KOPT-K1 (cell line): ENCODE data around the gene METTL24.
"Not testable (repeated sequence)": the region's sequence is repeated elsewhere in the genome, so short reads cannot be mapped to it uniquely, and the experiment has no call there.

Experiments used
- H3K27ac ChIP-seq: fragments of 200-600 bp; sonication (generic); 2 replicates; pipeline ENCODE4 v1.5.1; 2016; ENCODE audit warnings: antibody characterized with exemption, mild to moderate bottlenecking, low read depth, low read length; ENCODE audit not compliant: poor library complexity, severe bottlenecking
- H3K36me3 ChIP-seq: fragments of 200-600 bp; sonication (generic); 2 replicates; pipeline ENCODE4 v1.5.1; 2017; ENCODE audit warnings: antibody characterized with exemption, mild to moderate bottlenecking, low read length, moderate library complexity; ENCODE audit not compliant: insufficient read depth
- H3K9me3 ChIP-seq: fragments of 200-600 bp; sonication (generic); 2 replicates; pipeline ENCODE4 v1.5.1; 2017; ENCODE audit warnings: antibody characterized with exemption, low read length, mild to moderate bottlenecking; ENCODE audit not compliant: insufficient read depth, poor library complexity, severe bottlenecking

The METTL24 gene

GRCh38 chr6:110287462-110288341 is 70.4 kb downstream of the METTL24 start:
- Histone ChIP-seq H3K36me3 (no peaks in the 10 kb centered on the region), H3K9me3 (peaks cover 12% of the 10 kb centered on the region)

GRCh38 chr6:110285306-110286060 is 72.7 kb downstream of the METTL24 start:
- H3K36me3 ChIP-seq: no peaks in the 10 kb centered on the region
- peaks cover 8% of the 10 kb centered on the region for H3K9me3 ChIP-seq
- no peak overlapping the region for H3K27ac ChIP-seq

More at GRCh38 chr6:110287462-110288341, 70.4 kb downstream of the METTL24 start:
- no peak overlapping the region for H3K27ac ChIP-seq

GRCh38 chr6:110284855-110285254 is 73.3 kb downstream of the METTL24 start:
- no peak overlapping the region for H3K27ac ChIP-seq

GRCh38 chr6:110283657-110284056 is 74.5 kb downstream of the METTL24 start:
- Histone ChIP-seq H3K9me3 (peaks cover 5% of the 10 kb centered on the region), H3K27ac (no peak overlapping the region), H3K36me3 (no peaks in the 10 kb centered on the region)

More at GRCh38 chr6:110284855-110285254, 73.3 kb downstream of the METTL24 start:
- Histone ChIP-seq H3K36me3 (no peaks in the 10 kb centered on the region), H3K9me3 (peaks cover 8% of the 10 kb centered on the region)

- Histone ChIP-seq H3K27ac (no peak overlapping the region), H3K36me3 (no peaks in the 10 kb centered on the region), H3K9me3 (peaks cover 5% of the 10 kb centered on the region)
Measured at GRCh38 chr6:110282412-110282811, 75.7 kb downstream of the METTL24 start.

GRCh38 chr6:110277100-110277665 is 81.0 kb downstream of the METTL24 start:
- Histone ChIP-seq H3K36me3 (no peaks in the 10 kb centered on the region), H3K27ac (no peak overlapping the region), H3K9me3 (peaks cover 5% of the 10 kb centered on the region)

GRCh38 chr6:110272781-110273180 is 85.4 kb downstream of the METTL24 start:
- not testable (repeated sequence) for H3K36me3 ChIP-seq, H3K27ac ChIP-seq, H3K9me3 ChIP-seq

- peaks cover 4% of the 10 kb centered on the region for H3K9me3 ChIP-seq
- H3K36me3 ChIP-seq: no peaks in the 10 kb centered on the region
- no peak overlapping the region for H3K27ac ChIP-seq
Measured at GRCh38 chr6:110271732-110272022, 86.5 kb downstream of the METTL24 start.

- Histone ChIP-seq H3K36me3 (no peaks in the 10 kb centered on the region), H3K27ac (no peak overlapping the region), H3K9me3 (peaks cover 4% of the 10 kb centered on the region)
Measured at GRCh38 chr6:110270165-110270564, 88.0 kb downstream of the METTL24 start.

GRCh38 chr6:110269623-110270022 is 88.5 kb downstream of the METTL24 start:
- no peak overlapping the region for H3K27ac ChIP-seq
- H3K36me3 ChIP-seq: no peaks in the 10 kb centered on the region
- peaks cover 4% of the 10 kb centered on the region for H3K9me3 ChIP-seq

GRCh38 chr6:110266996-110267395 is 91.2 kb downstream of the METTL24 start:
- Histone ChIP-seq H3K36me3 (no peaks in the 10 kb centered on the region), H3K9me3 (peaks cover 4% of the 10 kb centered on the region), H3K27ac (no peak overlapping the region)

GRCh38 chr6:110265273-110265672 is 92.9 kb downstream of the METTL24 start:
- H3K27ac ChIP-seq: no peak overlapping the region
- no peaks in the 10 kb centered on the region for H3K36me3 ChIP-seq
- H3K9me3 ChIP-seq: peaks cover 4% of the 10 kb centered on the region

- no peaks in the 10 kb centered on the region for H3K36me3 ChIP-seq
- H3K27ac ChIP-seq: no peak overlapping the region
- H3K9me3 ChIP-seq: no peaks in the 10 kb centered on the region
Measured at GRCh38 chr6:110256366-110256765, 101.8 kb downstream of the METTL24 start.

- Histone ChIP-seq H3K9me3 (no peaks in the 10 kb centered on the region), H3K27ac (no peak overlapping the region), H3K36me3 (no peaks in the 10 kb centered on the region)
Measured at GRCh38 chr6:110255211-110255750, 102.9 kb downstream of the METTL24 start.

GRCh38 chr6:110250838-110251237 is 107.3 kb downstream of the METTL24 start:
- no peak overlapping the region for H3K27ac ChIP-seq
- H3K36me3 ChIP-seq: no peaks in the 10 kb centered on the region
- no peaks in the 10 kb centered on the region for H3K9me3 ChIP-seq
